Spleen (tissue), 11 donors: Measurements from ENCODE around the gene SNPH. TPM values are rescaled to one million over a fixed set of nuclear protein-coding genes. Genes with fewer than 3 reads are reported as not detected.
A peak's percentile ranks its signal among the peaks of the same experiment; 100 is the strongest.

Experiments
- DNase-seq: peaks from one replicate; pipeline ENCODE4 v3.0.0-alpha.2; 2020
- H3K27ac ChIP-seq, 8 donors: fragments of 200-600 bp; sonication (generic) in 7 of 8; 1 replicate in 4 of 8; 2 replicates in 4 of 8; pipeline versions ENCODE4 v1.5.0 to v1.8.0; 2016 to 2021; ENCODE audit warnings: inconsistent platforms in 4 of 8, mild to moderate bottlenecking in 4 of 8, moderate library complexity in 1 of 8
- H3K27me3 ChIP-seq, 7 donors: fragments of 200-600 bp; sonication (generic) in 6 of 7; replicated peaks in 1 of 7; 1 replicate in 4 of 7; 2 replicates in 3 of 7; pipeline versions ENCODE4 v1.5.0 to v1.8.0; 2016 to 2021; ENCODE audit warnings: inconsistent platforms in 3 of 7, mild to moderate bottlenecking in 1 of 7
- H3K36me3 ChIP-seq, 6 donors: fragments of 200-600 bp; sonication (generic) in 5 of 6; 1 replicate in 4 of 6; 2 replicates in 2 of 6; pipeline versions ENCODE4 v1.5.0 to v1.8.0; 2016 to 2021; ENCODE audit warnings: inconsistent platforms in 2 of 6
- H3K4me1 ChIP-seq, 6 donors: fragments of 200-600 bp; sonication (generic) in 5 of 6; 1 replicate in 3 of 6; 2 replicates in 3 of 6; pipeline versions ENCODE4 v1.5.0 to v1.8.0; 2016 to 2021; ENCODE audit warnings: inconsistent platforms in 3 of 6
- H3K4me3 ChIP-seq, 8 donors: fragments of 200-600 bp; sonication (generic) in 7 of 8; 1 replicate in 4 of 8; 2 replicates in 4 of 8; pipeline versions ENCODE4 v1.5.0 to v1.8.0; 2016 to 2021; ENCODE audit warnings: inconsistent platforms in 4 of 8, mild to moderate bottlenecking in 4 of 8, moderate library complexity in 2 of 8
- H3K9me3 ChIP-seq, 8 donors: fragments of 200-600 bp; sonication (generic) in 7 of 8; 1 replicate in 4 of 8; 2 replicates in 4 of 8; pipeline versions ENCODE4 v1.5.0 to v1.8.0; 2016 to 2021; ENCODE audit warnings: inconsistent platforms in 4 of 8
- CTCF ChIP-seq, 11 experiments: fragments of 200-600 bp in 7 of 11; fragments of 450-650 bp in 4 of 11; sonication (generic) in 4 of 11; IDR thresholded peaks in 8 of 11; conservative IDR thresholded peaks in 3 of 11; 1 replicate in 7 of 11; 2 replicates in 4 of 11; pipeline versions ENCODE4 v1.4.0 to v1.8.0; 2016 to 2021; ENCODE audit warnings: antibody characterized with exemption in 11 of 11, inconsistent platforms in 4 of 11, mild to moderate bottlenecking in 1 of 11
- POLR2A ChIP-seq, 3 donors: fragments of 450-650 bp; IDR thresholded peaks; one replicate each; pipeline ENCODE4 v1.5.1; 2017; ENCODE audit warnings: antibody characterized with exemption in 3 of 3, mild to moderate bottlenecking in 1 of 3
- POLR2AphosphoS5 ChIP-seq, 3 donors: sonication (generic); formaldehyde crosslinking; IDR thresholded peaks; one replicate each; pipeline ENCODE4 v1.5.1; 2017; ENCODE audit warnings: antibody characterized with exemption in 3 of 3
- WGBS, 5 donors: extraction: QIAGEN DNeasy Blood & Tissue Kit in 3 of 5; methylation state at CpG; one replicate each; pipeline versions ENCODE4 v1.1.5 to v1.1.7; 2013 to 2018; 5-methylcytosine and 5-hydroxymethylcytosine counted together
- intact Hi-C: fragments of 100-400 bp; cut with DNase I; formaldehyde crosslinking; loops from one replicate; pipeline ENCODE4 v1.15.0; 2023; ENCODE audit warnings: low total_unique reads
- polyA plus RNA-seq, 3 donors: library from polyadenylated mRNA; stranded (reverse); fragments of 200-250 nt; gene quantifications; one replicate each; pipeline ENCODE4 v1.2.1, GENCODE V29; 2013
- total RNA-seq, 7 donors: library from RNA; depleted of rRNA in 3 of 7; stranded (reverse); fragments of >200 nt in 3 of 7; fragmentation: NEBNext Ultra II Directional in 4 of 7; extraction: Animal tissue kit (Norgen Biotek cat#: 25700) in 4 of 7; gene quantifications; one replicate each; pipeline versions ENCODE4 v1.1.0 to v1.2.1, GENCODE V29; 2016 to 2021
- donor health status: healthy with polysubstance abuse.
- donor health status: DM: no; HTN: no; CAD: no; lungs with moderate emphysema.
- donor health status: DM: no; HTN: no; CAD: no.
- donor health status: Bipolar disorder and iron deficiency.
- donor health status: healthy.
- donor health status: DM: no; HTN: no; CAD: no.
- donor health status: DM: yes; HTN: yes; CAD: no.

Gene SNPH
- total and polyA plus RNA-seq, 10 donors = 0.58 to 3.5 (median 2.0) TPM

GRCh38 chr20:1324598-1325172, 58.6 kb downstream of the SNPH start:
- Histone ChIP-seq H3K4me3 (peak overlapping the region; percentile 59 to 90 (median 76)), H3K4me1 (peaks cover 33 to 73% (median 60%) of the 10 kb centered on the region in 6 donors), H3K27me3 (no peaks in the 10 kb centered on the region), H3K27ac (peak overlapping the region; percentile 94 to 99 (median 97)), H3K9me3 (no peaks in the 10 kb centered on the region), H3K36me3 (peaks cover 0 to 9% (median 0%) of the 10 kb centered on the region in 6 donors)
- no peak for TF ChIP-seq POLR2AphosphoS5 (IDR thresholded peaks at IDR 0.05)
- TF ChIP-seq CTCF (IDR thresholded peaks at IDR 0.05 in 8 of 11, conservative IDR thresholded peaks at IDR 0.05 in 3 of 11) = no peak
- no peak for TF ChIP-seq POLR2A (IDR thresholded peaks at IDR 0.05)
- 17 to 28% (median 21%) methylated on average over 15 of the region's 15 CpGs for WGBS, 5 donors
- peak; percentile 69 for DNase-seq
- intact Hi-C loops = loop anchor here (5.0 kb wide), 1 partner anchor 68 kb away; the partner anchor contains the start of gene FKBP1A

DNA sequence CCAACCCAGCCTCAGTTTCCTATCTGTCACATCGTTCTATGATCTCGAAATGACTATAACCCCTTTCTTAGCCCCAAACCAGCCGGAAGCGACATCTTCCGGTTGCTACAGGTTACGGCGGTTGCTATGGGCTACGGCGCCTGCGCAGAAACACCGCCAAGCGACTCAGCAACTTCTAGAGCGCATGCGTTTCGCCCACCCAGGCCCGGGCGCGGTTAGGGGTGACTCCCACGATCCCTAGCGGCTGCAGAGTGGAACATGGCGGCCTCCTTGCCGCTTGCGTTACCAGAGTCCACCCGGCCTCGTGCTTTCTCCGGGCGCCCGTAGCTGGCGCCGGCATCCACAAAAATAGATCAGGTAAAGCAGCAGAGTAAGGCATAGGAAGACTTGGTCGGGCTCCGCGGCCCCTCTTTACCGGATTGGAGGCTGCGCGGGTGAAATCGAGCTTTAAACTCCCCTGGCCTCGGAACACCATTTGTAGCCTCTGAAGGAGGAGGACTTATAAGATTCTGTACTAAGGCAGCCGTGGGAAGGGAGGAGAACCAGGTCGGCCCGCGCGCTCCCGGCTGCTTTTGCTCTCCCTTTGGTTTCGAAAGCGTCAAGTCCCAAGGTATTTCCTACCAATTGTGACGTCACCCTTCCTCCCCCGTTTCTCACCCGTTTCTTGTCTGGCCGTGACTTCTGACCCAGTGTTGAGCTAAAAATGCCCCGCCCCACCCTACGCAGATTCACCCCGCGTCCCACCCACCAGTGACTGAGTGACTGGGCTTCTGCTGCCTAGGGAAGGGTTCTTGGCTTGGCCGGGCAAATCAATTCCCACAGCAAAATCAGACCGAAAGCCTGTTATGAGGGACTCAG, 59.3 kb downstream of the SNPH start:
- H3K27me3 ChIP-seq = no peaks in the 10 kb centered on the region
- DNase-seq = peak; percentile 99
- TF ChIP-seq CTCF (IDR thresholded peaks at IDR 0.05 in 8 of 11, conservative IDR thresholded peaks at IDR 0.05 in 3 of 11) (peak; percentile 27 to 66 (median 52)), POLR2AphosphoS5 (IDR thresholded peaks at IDR 0.05) (peak; percentile 96 to 97 (median 96)), POLR2A (IDR thresholded peaks at IDR 0.05) (peak; percentile 5 to 78 (median 62))
- peak overlapping the region; percentile 59 to 90 (median 76) for H3K4me3 ChIP-seq
- peaks cover 39 to 80% (median 67%) of the 10 kb centered on the region in 6 donors for H3K4me1 ChIP-seq
- intact Hi-C loops = loop anchor here (5.0 kb wide), 1 partner anchor 67 kb away; the partner anchor contains the start of gene FKBP1A
- H3K27ac ChIP-seq = peak overlapping the region; percentile 94 to 99 (median 97)
- H3K9me3 ChIP-seq = no peaks in the 10 kb centered on the region
- WGBS, 5 donors = 0 to 1% (median 1%) methylated on average over 41 to 56 of the region's 56 CpGs
- peaks cover 0 to 9% (median 0%) of the 10 kb centered on the region in 6 donors for H3K36me3 ChIP-seq

DNA sequence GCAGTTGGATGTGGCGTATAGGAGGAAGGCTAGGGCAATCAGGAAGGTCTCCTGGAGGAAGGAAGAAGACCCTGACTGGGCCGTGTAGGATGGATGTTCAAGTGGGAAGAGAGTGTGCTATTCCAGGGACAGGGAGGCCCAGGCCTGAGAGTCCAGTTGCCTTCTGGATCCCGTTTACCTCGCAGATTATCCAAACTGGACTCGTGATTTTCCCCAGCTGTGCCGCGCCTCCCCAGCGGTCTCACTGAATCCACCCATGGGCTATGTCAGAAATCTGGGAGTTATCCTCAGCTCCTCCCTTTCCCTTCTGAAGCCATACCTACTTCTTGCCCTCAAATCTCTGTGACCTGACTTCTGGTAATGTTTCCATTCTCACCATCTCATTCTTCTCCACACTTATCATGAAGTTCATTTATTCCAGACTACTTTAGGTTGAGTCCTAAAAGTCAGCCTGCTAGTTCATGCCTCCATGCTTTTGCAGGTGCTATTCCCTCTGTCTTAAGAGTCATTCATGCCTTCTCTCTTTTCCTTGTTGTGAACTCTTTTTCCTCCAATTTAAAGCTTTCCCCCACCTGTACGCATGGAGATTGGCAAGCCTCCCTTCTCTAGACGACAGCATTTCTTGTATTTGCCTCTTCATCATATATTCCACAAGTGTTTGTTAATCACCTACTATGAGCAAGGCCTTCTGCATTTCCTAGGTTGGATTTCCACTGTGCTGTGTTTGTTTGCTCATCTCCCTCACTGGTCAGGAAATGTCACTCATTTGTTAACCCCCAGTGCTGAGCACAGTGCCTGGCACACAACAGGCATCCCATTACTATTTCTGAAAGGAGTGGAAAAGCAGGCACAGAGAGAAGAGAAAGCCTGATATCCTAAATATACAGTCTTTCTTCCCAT, 60.2 kb downstream of the SNPH start:
- H3K4me3 ChIP-seq = peak overlapping the region; percentile 59 to 90 (median 76)
- no peaks in the 10 kb centered on the region for H3K27me3 ChIP-seq
- peak; percentile 72 for DNase-seq
- TF ChIP-seq POLR2AphosphoS5 (IDR thresholded peaks at IDR 0.05) (no peak), CTCF (IDR thresholded peaks at IDR 0.05 in 8 of 11, conservative IDR thresholded peaks at IDR 0.05 in 3 of 11) (no peak), POLR2A (IDR thresholded peaks at IDR 0.05) (no peak)
- H3K4me1 ChIP-seq = peaks cover 43 to 89% (median 76%) of the 10 kb centered on the region in 6 donors
- peaks cover 0 to 13% (median 0%) of the 10 kb centered on the region in 6 donors for H3K36me3 ChIP-seq
- H3K27ac ChIP-seq = peak overlapping the region; percentile 94 to 99 (median 97)
- intact Hi-C loops = loop anchor here (5.0 kb wide), 1 partner anchor 66 kb away; the partner anchor contains the start of gene FKBP1A
- H3K9me3 ChIP-seq = no peaks in the 10 kb centered on the region
- 35 to 60% (median 48%) methylated on average over 10 of the region's 10 CpGs for WGBS, 5 donors
